GM12891 (cell line): ENCODE results near the gene COL6A2.

Experiments used
- PAX5 ChIP-seq: IDR thresholded peaks from 2 replicates; pipeline ENCODE4 v1.6.1; 2011; ENCODE audit warnings: low read length, moderate library complexity, mild to moderate bottlenecking; ENCODE audit not compliant: insufficient read depth, severe bottlenecking
- POLR2A ChIP-seq: IDR thresholded peaks from 2 replicates; pipeline ENCODE4 v1.6.1; 2011; ENCODE audit warnings: low read depth, low read length, control low read depth
- POLR2AphosphoS5 ChIP-seq: IDR thresholded peaks from 2 replicates; pipeline ENCODE4 v1.6.1; 2011; ENCODE audit warnings: low read depth, low read length, control low read depth
- POU2F2 ChIP-seq: IDR thresholded peaks from 2 replicates; pipeline ENCODE4 v1.6.1; 2011; ENCODE audit warnings: low read depth, mild to moderate bottlenecking, control low read depth, low read length, moderate library complexity
- SPI1 ChIP-seq: IDR thresholded peaks from 2 replicates; pipeline ENCODE4 v1.6.1; 2011; ENCODE audit warnings: low read depth, low read length, control low read depth
- TAF1 ChIP-seq: IDR thresholded peaks from 2 replicates; pipeline ENCODE4 v1.6.1; 2011; ENCODE audit warnings: low read depth, low read length, control low read depth

DNA sequence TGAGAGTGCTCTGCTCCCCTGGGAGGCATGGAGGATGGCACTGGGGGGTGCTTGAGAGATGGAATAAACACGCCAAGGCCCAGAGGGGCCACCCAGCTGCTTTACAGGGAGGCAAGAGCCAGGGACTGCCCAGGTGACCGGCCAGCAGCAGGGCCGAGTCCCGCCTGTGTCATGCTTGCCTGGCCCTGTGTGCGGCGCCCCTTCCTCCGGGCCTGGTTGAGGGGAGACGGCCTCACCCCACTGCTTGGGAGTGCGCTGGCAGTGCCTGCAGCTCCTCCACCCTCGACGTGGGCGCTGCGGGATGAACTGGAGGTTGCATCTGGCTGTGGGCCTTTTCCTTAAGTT lies 33.1 kb upstream of the COL6A2 start:
- TF ChIP-seq POLR2A (no peak), POLR2AphosphoS5 (no peak), PAX5 (no peak), TAF1 (no peak), SPI1 (no peak), POU2F2 (no peak)
